Gastroesophageal sphincter (tissue), 4 donors: Measurements from ENCODE around the gene CNNM4. TPM values are rescaled to one million over a fixed set of nuclear protein-coding genes. Genes with fewer than 3 reads are reported as not detected.

Experiments
- ATAC-seq: fragments of 150-250 bp; one replicate; pipeline ENCODE4 v1.9.1; 2016; ENCODE audit warnings: mild to moderate bottlenecking, moderate library complexity
- H3K27ac ChIP-seq, 4 donors: fragments of 200-600 bp; sonication (generic) in 3 of 4; 1 replicate in 3 of 4; 2 replicates in 1 of 4; pipeline ENCODE4 v1.5.1; 2016 to 2019
- H3K27me3 ChIP-seq: fragments of 200-600 bp; sonication (generic); one replicate; pipeline ENCODE4 v1.5.1; 2019
- H3K36me3 ChIP-seq, 2 donors: fragments of 200-600 bp; sonication (generic); one replicate each; pipeline ENCODE4 v1.5.1; 2019; ENCODE audit warnings: control low read depth in 1 of 2
- H3K4me1 ChIP-seq, 3 donors: fragments of 200-600 bp; sonication (generic); 1 replicate in 2 of 3; 2 replicates in 1 of 3; pipeline ENCODE4 v1.5.1; 2016 to 2019; ENCODE audit warnings: control low read depth in 2 of 3
- H3K4me3 ChIP-seq, 2 donors: fragments of 200-600 bp; sonication (generic); one replicate each; pipeline ENCODE4 v1.5.1; 2019; ENCODE audit warnings: mild to moderate bottlenecking in 1 of 2, moderate library complexity in 1 of 2
- H3K9me3 ChIP-seq, 3 donors: fragments of 200-600 bp; sonication (generic); one replicate each; pipeline ENCODE4 v1.5.1; 2017 to 2019; ENCODE audit warnings: control low read depth in 2 of 3
- CTCF ChIP-seq, 4 experiments: fragments of 200-600 bp in 2 of 4; fragments of 450-650 bp in 2 of 4; sonication (generic) in 1 of 4; IDR thresholded peaks; one replicate each; pipeline ENCODE4 v1.5.1; 2017 to 2019; ENCODE audit warnings: antibody characterized with exemption in 4 of 4, mild to moderate bottlenecking in 2 of 4, moderate library complexity in 2 of 4
- EP300 ChIP-seq: sonication (generic); formaldehyde crosslinking; IDR thresholded peaks from one replicate; pipeline ENCODE4 v1.6.1; 2017; ENCODE audit warnings: antibody characterized with exemption, mild to moderate bottlenecking
- POLR2A ChIP-seq, 2 donors: fragments of 450-650 bp; IDR thresholded peaks; one replicate each; pipeline ENCODE4 v1.6.1; 2017; ENCODE audit warnings: antibody characterized with exemption in 2 of 2, mild to moderate bottlenecking in 2 of 2, moderate library complexity in 1 of 2
- POLR2AphosphoS5 ChIP-seq: sonication (generic); formaldehyde crosslinking; IDR thresholded peaks from one replicate; pipeline ENCODE4 v1.6.1; 2017; ENCODE audit warnings: antibody characterized with exemption
- WGBS, 2 donors: methylation state at CpG; one replicate each; pipeline ENCODE4 v1.1.5; 2018; ENCODE audit warnings: low coverage in 1 of 2; 5-methylcytosine and 5-hydroxymethylcytosine counted together
- total RNA-seq, 4 donors: library from RNA; depleted of rRNA; stranded (reverse); fragments of >200 nt; gene quantifications; one replicate each; pipeline ENCODE4 v1.1.0, GENCODE V29; 2016

CNNM4 gene
- total RNA-seq, 4 donors from 2014 or later, result 2.7 to 6.1 (median 5.5) TPM

- TF ChIP-seq POLR2AphosphoS5 (no peak), EP300 (no peak), CTCF (IDR thresholded peaks at IDR 0.05) (no peak), POLR2A (IDR thresholded peaks at IDR 0.05) (no peak)
- H3K27me3 ChIP-seq, result no peaks in the 10 kb centered on the region
- 81 to 97% methylated on average over 3 to 5 of the region's 5 CpGs for WGBS, 2 donors
- H3K36me3 ChIP-seq, result peaks cover 0 to 96% of the 10 kb centered on the region in 2 donors
- no peak overlapping the region for H3K4me3 ChIP-seq
- no peak overlapping the region for H3K27ac ChIP-seq
- peaks cover 0 to 10% (median 0%) of the 10 kb centered on the region in 3 donors for H3K4me1 ChIP-seq
- no peak for ATAC-seq
- no peaks in the 10 kb centered on the region for H3K9me3 ChIP-seq
Measured at GRCh38 chr2:96727431-96727830, 33.3 kb upstream of the CNNM4 start.

- ATAC-seq, result no peak
- 57% methylated on average over 2 of the region's 7 CpGs; no CpG with 5 or more reads in 1 of the 2 donors for WGBS, 2 donors
- Histone ChIP-seq H3K36me3 (peaks cover 5 to 95% of the 10 kb centered on the region in 2 donors), H3K27ac (no peak overlapping the region), H3K4me1 (peaks cover 0 to 21% (median under 1%) of the 10 kb centered on the region in 3 donors), H3K9me3 (no peaks in the 10 kb centered on the region), H3K27me3 (no peaks in the 10 kb centered on the region), H3K4me3 (no peak overlapping the region)
- TF ChIP-seq CTCF (IDR thresholded peaks at IDR 0.05) (no peak), EP300 (no peak), POLR2A (IDR thresholded peaks at IDR 0.05) (no peak), POLR2AphosphoS5 (no peak)
Measured at GRCh38 chr2:96729748-96730147, 31.0 kb upstream of the CNNM4 start.

- H3K27ac ChIP-seq, result no peak overlapping the region
- 85 to 92% methylated on average over 2 of the region's 2 CpGs for WGBS, 2 donors
- peaks cover 0 to 26% (median 6%) of the 10 kb centered on the region in 3 donors for H3K4me1 ChIP-seq
- peaks cover 5 to 91% of the 10 kb centered on the region in 2 donors for H3K36me3 ChIP-seq
- H3K4me3 ChIP-seq, result no peak overlapping the region
- no peak for ATAC-seq
- H3K9me3 ChIP-seq, result no peaks in the 10 kb centered on the region
- no peaks in the 10 kb centered on the region for H3K27me3 ChIP-seq
- TF ChIP-seq POLR2A (IDR thresholded peaks at IDR 0.05) (no peak), POLR2AphosphoS5 (no peak), CTCF (IDR thresholded peaks at IDR 0.05) (no peak), EP300 (no peak)
Measured at GRCh38 chr2:96730212-96730611, 30.5 kb upstream of the CNNM4 start.

GRCh38 chr2:96733931-96734330 is 26.8 kb upstream of the CNNM4 start:
- Histone ChIP-seq H3K27ac (no peak overlapping the region), H3K27me3 (no peaks in the 10 kb centered on the region), H3K4me3 (no peak overlapping the region), H3K4me1 (peaks cover under 1 to 63% (median 19%) of the 10 kb centered on the region in 3 donors), H3K36me3 (peaks cover 5 to 67% of the 10 kb centered on the region in 2 donors), H3K9me3 (no peaks in the 10 kb centered on the region)
- 78 to 94% methylated on average over 2 to 3 of the region's 3 CpGs for WGBS, 2 donors
- TF ChIP-seq POLR2A (IDR thresholded peaks at IDR 0.05) (no peak), EP300 (no peak), CTCF (IDR thresholded peaks at IDR 0.05) (no peak), POLR2AphosphoS5 (no peak)
- ATAC-seq, result no peak

GRCh38 chr2:96734880-96735583 is 25.7 kb upstream of the CNNM4 start:
- Histone ChIP-seq H3K36me3 (peaks cover 5 to 56% of the 10 kb centered on the region in 2 donors), H3K27me3 (no peaks in the 10 kb centered on the region), H3K4me3 (no peak overlapping the region), H3K27ac (peak overlapping the region; percentile 9 to 70 (median 40)), H3K4me1 (peaks cover 5 to 68% (median 22%) of the 10 kb centered on the region in 3 donors), H3K9me3 (no peaks in the 10 kb centered on the region)
- no peak for TF ChIP-seq POLR2A (IDR thresholded peaks at IDR 0.05)
- TF ChIP-seq POLR2AphosphoS5, result peak; percentile 23
- no peak for TF ChIP-seq CTCF (IDR thresholded peaks at IDR 0.05)
- no peak for TF ChIP-seq EP300
- 23 to 32% methylated on average over 3 of the region's 8 CpGs for whole genome bisulfite sequencing, 2 donors
- ATAC-seq, result peak; percentile 21
